HL-60 (cell line): Measurements from ENCODE around the gene NFIX.

Source experiments
- DNase-seq, 2 experiments: peaks; one replicate each; pipeline ENCODE4 v3.0.0-alpha.2; 2010 to 2020; ENCODE audit warnings: low read depth in 1 of 2, low spot score in 1 of 2
- H3K27ac ChIP-seq: fragments of 250-450 bp; sonication (Bioruptor Pico); replicated peaks from 2 replicates; pipeline ENCODE4 v1.5.1; 2020; ENCODE audit warnings: mild to moderate bottlenecking, moderate library complexity
- H3K27me3 ChIP-seq: fragments of 250-450 bp; sonication (Bioruptor Pico); 2 replicates; pipeline ENCODE4 v1.5.1; 2021; ENCODE audit warnings: mild to moderate bottlenecking, moderate library complexity; ENCODE audit not compliant: insufficient read depth, poor library complexity, severe bottlenecking
- H3K4me3 ChIP-seq: replicated peaks from 2 replicates; pipeline ENCODE4 v1.5.1; 2011; ENCODE audit warnings: mild to moderate bottlenecking, control low read depth, low read length; ENCODE audit not compliant: insufficient read depth
- CTCF ChIP-seq: IDR thresholded peaks from one replicate; pipeline ENCODE4 v1.5.1; 2011; ENCODE audit warnings: low read length, control low read depth, inconsistent platforms; ENCODE audit not compliant: insufficient read depth
- GABPA ChIP-seq: IDR thresholded peaks from 2 replicates; pipeline ENCODE4 v1.6.1; 2012; ENCODE audit warnings: low read depth
- POLR2AphosphoS5 ChIP-seq: IDR thresholded peaks from 2 replicates; pipeline ENCODE4 v1.6.1; 2012; ENCODE audit warnings: low read depth
- REST ChIP-seq: IDR thresholded peaks from 2 replicates; pipeline ENCODE4 v1.6.1; 2012; ENCODE audit warnings: low read depth; ENCODE audit not compliant: insufficient replicate concordance
- SPI1 ChIP-seq: IDR thresholded peaks from 2 replicates; pipeline ENCODE4 v1.6.1; 2012; ENCODE audit warnings: low read depth, mild to moderate bottlenecking, borderline replicate concordance

NFIX gene

GRCh38 chr19:13093407-13094105, 98.3 kb downstream of the NFIX start:
- no peak overlapping the region for H3K27ac ChIP-seq
- TF ChIP-seq REST, result no peak
- peak; percentile 77 for TF ChIP-seq CTCF
- TF ChIP-seq SPI1, result no peak
- no peak for TF ChIP-seq POLR2AphosphoS5
- no peak for TF ChIP-seq GABPA
- no peaks in the 10 kb centered on the region for H3K27me3 ChIP-seq
- peak; percentile 85 to 88 for DNase-seq
- H3K4me3 ChIP-seq, result no peak overlapping the region

GRCh38 chr19:13094106-13094504, 98.8 kb downstream of the NFIX start:
- Histone ChIP-seq H3K4me3 (no peak overlapping the region), H3K27ac (no peak overlapping the region; the same call in 1 of the 2 replicates), H3K27me3 (no peaks in the 10 kb centered on the region)
- TF ChIP-seq SPI1 (no peak), REST (no peak), GABPA (no peak), POLR2AphosphoS5 (no peak), CTCF (no peak)
- no peak for DNase-seq

- peak in 1 of 2 experiments; percentile 57 for DNase-seq
- Histone ChIP-seq H3K27me3 (no peaks in the 10 kb centered on the region), H3K4me3 (peak overlapping the region; percentile 40), H3K27ac (peak overlapping the region; percentile 99)
- TF ChIP-seq SPI1 (0 out of 2 replicates have a peak, but pooled peaks have one; percentile 16), REST (no peak)
Measured at GRCh38 chr19:13094771-13095392, 99.6 kb downstream of the NFIX start.
